ENCODE measurements around the gene RC3H2. TPM values are rescaled to one million over a fixed set of nuclear protein-coding genes. Genes with fewer than 3 reads are reported as not detected.

Gene RC3H2
- total RNA-seq, 4 donors from 2014 or later = 42.5 to 163 (median 54.7) TPM

GRCh38 chr9:122900791-122901190 is 4.4 kb downstream of the RC3H2 start:
- H3K4me3 ChIP-seq = peak overlapping the region in 1 of 4 donors; percentile 9

GRCh38 chr9:122897969-122898368 is 7.2 kb downstream of the RC3H2 start:
- TF ChIP-seq POLR2A (IDR thresholded peaks at IDR 0.05) (no peak), CTCF (IDR thresholded peaks at IDR 0.05) (no peak), EP300 (IDR thresholded peaks at IDR 0.05; ENCODE audit: low read depth) (no peak), POLR2AphosphoS5 (IDR thresholded peaks at IDR 0.05) (no peak)
- peaks cover 2 to 48% (median 16%) of the 10 kb centered on the region in 4 donors for H3K4me1 ChIP-seq
- H3K9me3 ChIP-seq = no peaks in the 10 kb centered on the region
- in situ Hi-C loops (cut with MboI; ENCODE audit: low pct_ligation_motif_present in 1 of 4, low pct_unique_long_range_greater_than_20kb in 1 of 4, low sequenced_read_pairs in 3 of 4) (no loop called here), intact Hi-C loops (cut with DNase I; ENCODE audit: low total_unique reads) (no loop called here)
- WGBS, 2 donors (ENCODE audit: low coverage in 1 of 2) = 100% methylated on average over 1 of the region's 1 CpG
- peaks cover 0 to 33% (median 9%) of the 10 kb centered on the region in 4 donors for H3K36me3 ChIP-seq
- no peaks in the 10 kb centered on the region for H3K27me3 ChIP-seq
- no peak overlapping the region for H3K27ac ChIP-seq
- no peak overlapping the region for H3K4me3 ChIP-seq
- DNase-seq = no peak

More at GRCh38 chr9:122900791-122901190, 4.4 kb downstream of the RC3H2 start:
- H3K9me3 ChIP-seq = no peaks in the 10 kb centered on the region
- intact Hi-C loops (cut with DNase I; ENCODE audit: low total_unique reads) = no loop called here
- TF ChIP-seq POLR2AphosphoS5 (IDR thresholded peaks at IDR 0.05) (no peak), EP300 (IDR thresholded peaks at IDR 0.05; ENCODE audit: low read depth) (no peak), CTCF (IDR thresholded peaks at IDR 0.05) (no peak), POLR2A (IDR thresholded peaks at IDR 0.05) (no peak)
- H3K27ac ChIP-seq = peak overlapping the region in 2 of 4 donors; percentile 20 to 41
- no peak for DNase-seq
- no peaks in the 10 kb centered on the region for H3K27me3 ChIP-seq
- peaks cover 10 to 64% (median 31%) of the 10 kb centered on the region in 4 donors for H3K4me1 ChIP-seq
- H3K36me3 ChIP-seq = peaks cover 0 to 6% (median 2%) of the 10 kb centered on the region in 4 donors
- in situ Hi-C loops (cut with MboI; ENCODE audit: low pct_ligation_motif_present in 1 of 4, low pct_unique_long_range_greater_than_20kb in 1 of 4, low sequenced_read_pairs in 3 of 4) = no loop called here
- 51 to 63% methylated on average over 2 of the region's 2 CpGs for WGBS, 2 donors (ENCODE audit: low coverage in 1 of 2)

- Histone ChIP-seq H3K27me3 (no peaks in the 10 kb centered on the region), H3K9me3 (no peaks in the 10 kb centered on the region), H3K36me3 (peaks cover 0 to 60% (median 19%) of the 10 kb centered on the region in 4 donors), H3K4me3 (no peak overlapping the region), H3K4me1 (peaks cover 0 to 7% (median 2%) of the 10 kb centered on the region in 4 donors), H3K27ac (no peak overlapping the region)
- 32 to 56% methylated on average over 3 of the region's 3 CpGs for WGBS, 2 donors (ENCODE audit: low coverage in 1 of 2)
- intact Hi-C loops (cut with DNase I; ENCODE audit: low total_unique reads) = no loop called here
- in situ Hi-C loops (cut with MboI; ENCODE audit: low pct_ligation_motif_present in 1 of 4, low pct_unique_long_range_greater_than_20kb in 1 of 4, low sequenced_read_pairs in 3 of 4) = no loop called here
- no peak for DNase-seq
- TF ChIP-seq POLR2AphosphoS5 (IDR thresholded peaks at IDR 0.05) (no peak), EP300 (IDR thresholded peaks at IDR 0.05; ENCODE audit: low read depth) (no peak), POLR2A (IDR thresholded peaks at IDR 0.05) (no peak), CTCF (IDR thresholded peaks at IDR 0.05) (no peak)
These were observed 16.7 kb downstream of the RC3H2 start for GRCh38 chr9:122888480-122888879.

- Histone ChIP-seq H3K4me3 (no peak overlapping the region), H3K27ac (no peak overlapping the region), H3K9me3 (no peaks in the 10 kb centered on the region), H3K4me1 (no peaks in the 10 kb centered on the region), H3K27me3 (no peaks in the 10 kb centered on the region), H3K36me3 (peaks cover 0 to 72% (median 26%) of the 10 kb centered on the region in 4 donors)
- in situ Hi-C loops (cut with MboI; ENCODE audit: low pct_ligation_motif_present in 1 of 4, low pct_unique_long_range_greater_than_20kb in 1 of 4, low sequenced_read_pairs in 3 of 4) = no loop called here
- intact Hi-C loops (cut with DNase I; ENCODE audit: low total_unique reads) = no loop called here
- WGBS, 2 donors (ENCODE audit: low coverage in 1 of 2) = 90 to 93% methylated on average over 2 of the region's 2 CpGs
- no peak for DNase-seq
- TF ChIP-seq EP300 (IDR thresholded peaks at IDR 0.05; ENCODE audit: low read depth) (no peak), CTCF (IDR thresholded peaks at IDR 0.05) (no peak), POLR2A (IDR thresholded peaks at IDR 0.05) (no peak), POLR2AphosphoS5 (IDR thresholded peaks at IDR 0.05) (no peak)
These were observed 22.0 kb downstream of the RC3H2 start for GRCh38 chr9:122883125-122883524.

All from transverse colon (tissue), 4 donors.